DOHH2 (cell line): ENCODE data around the gene SESN1.

ENCODE experiments used
- H3F3A ChIP-seq: fragments of 200-600 bp; sonication (generic), shearing (Covaris generic); 2 replicates; pipeline ENCODE4 v1.6.0; 2016; ENCODE audit warnings: antibody characterized with exemption, mild to moderate bottlenecking; ENCODE audit not compliant: control insufficient read depth, insufficient read depth
- H3K27ac ChIP-seq: fragments of 200-600 bp; sonication (generic); 2 replicates; pipeline ENCODE4 v1.5.1; 2014; ENCODE audit warnings: low read depth, mild to moderate bottlenecking, low read length, moderate library complexity
- H3K27me3 ChIP-seq: fragments of 200-600 bp; sonication (generic); 2 replicates; pipeline ENCODE4 v1.6.1; 2014; ENCODE audit warnings: mild to moderate bottlenecking, low read length, mixed read lengths; ENCODE audit not compliant: control insufficient read depth
- H3K36me3 ChIP-seq: fragments of 200-600 bp; sonication (generic); 2 replicates; pipeline ENCODE4 v1.6.1; 2014; ENCODE audit warnings: mild to moderate bottlenecking, low read length, moderate library complexity, mixed read lengths; ENCODE audit not compliant: control insufficient read depth
- H3K4me1 ChIP-seq: fragments of 200-600 bp; sonication (generic); 2 replicates; pipeline ENCODE4 v1.6.1; 2014; ENCODE audit warnings: mild to moderate bottlenecking, low read length, mixed read lengths; ENCODE audit not compliant: control insufficient read depth
- H3K4me2 ChIP-seq: fragments of 200-600 bp; sonication (generic); 2 replicates; pipeline ENCODE4 v1.6.0; 2014; ENCODE audit warnings: mild to moderate bottlenecking, low read length, moderate library complexity
- H3K4me3 ChIP-seq: fragments of 200-600 bp; sonication (generic); 2 replicates; pipeline ENCODE4 v1.5.1; 2014; ENCODE audit warnings: mild to moderate bottlenecking, low read length, mixed read lengths
- H3K79me2 ChIP-seq: fragments of 200-600 bp; sonication (generic); 2 replicates; pipeline ENCODE4 v1.6.1; 2014; ENCODE audit warnings: mild to moderate bottlenecking, low read length, mixed read lengths; ENCODE audit not compliant: control insufficient read depth
- H3K9me2 ChIP-seq: fragments of 200-600 bp; sonication (generic); replicated peaks from 2 replicates; pipeline ENCODE4 v1.6.1; 2014; ENCODE audit warnings: mild to moderate bottlenecking, low read length, mixed read lengths; ENCODE audit not compliant: control insufficient read depth
- H3K9me3 ChIP-seq: fragments of 200-600 bp; sonication (generic); 2 replicates; pipeline ENCODE4 v1.6.1; 2014; ENCODE audit warnings: antibody characterized with exemption, low read length, mixed read lengths; ENCODE audit not compliant: control insufficient read depth, insufficient read depth
- H4K20me1 ChIP-seq: fragments of 200-600 bp; sonication (generic); 2 replicates; pipeline ENCODE4 v1.6.0; 2014; ENCODE audit warnings: low read depth, mild to moderate bottlenecking, antibody characterized with exemption, low read length, moderate library complexity; ENCODE audit not compliant: control insufficient read depth, insufficient read depth
- CTCF ChIP-seq: fragments of 200-600 bp; sonication (generic); IDR thresholded peaks from one replicate; pipeline ENCODE4 v1.5.1; 2014; ENCODE audit warnings: antibody characterized with exemption, mild to moderate bottlenecking, low read depth, low read length; ENCODE audit not compliant: poor library complexity, severe bottlenecking
- EZH2phosphoT487 ChIP-seq: fragments of 200-600 bp; sonication (generic); IDR thresholded peaks from 2 replicates; pipeline ENCODE4 v1.6.1; 2017; ENCODE audit warnings: borderline replicate concordance, mild to moderate bottlenecking, antibody characterized with exemption, low read length, moderate library complexity, mixed read lengths

SESN1 gene

DNA sequence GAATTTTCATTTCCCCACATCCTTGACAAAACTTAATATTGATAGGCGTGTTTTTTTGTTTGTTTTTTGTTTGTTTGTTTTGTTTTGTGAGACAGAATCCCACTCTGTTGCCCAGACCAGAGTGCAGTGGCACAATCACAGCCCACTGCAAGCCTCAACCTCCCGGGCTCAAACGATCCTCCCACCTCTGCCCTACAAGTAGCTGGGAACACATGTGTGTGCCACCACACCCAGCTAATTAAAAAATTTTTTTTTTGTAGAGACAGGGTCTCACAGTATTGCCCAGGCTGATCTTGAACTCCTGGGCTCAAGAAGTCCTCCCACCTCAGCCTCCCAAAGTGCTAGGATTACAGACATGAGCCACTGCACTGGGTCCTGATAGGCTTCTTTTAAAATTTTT lies 9.9 kb upstream of the SESN1 start:
- Histone ChIP-seq H3K27ac (no peak overlapping the region), H3K4me1 (peaks cover 7% of the 10 kb centered on the region), H3K79me2 (peaks cover 11% of the 10 kb centered on the region)

GRCh38 chr6:109103942-109104341 lies 9.3 kb upstream of the SESN1 start:
- H3K27ac ChIP-seq = no peak overlapping the region
- no peak for TF ChIP-seq EZH2phosphoT487
- no peak for TF ChIP-seq CTCF
- H4K20me1 ChIP-seq = no peaks in the 10 kb centered on the region
- no peaks in the 10 kb centered on the region for H3K27me3 ChIP-seq
- no peaks in the 10 kb centered on the region for H3K9me2 ChIP-seq
- peaks cover 7% of the 10 kb centered on the region for H3K4me1 ChIP-seq
- no peaks in the 10 kb centered on the region for H3F3A ChIP-seq
- H3K79me2 ChIP-seq = peaks cover 12% of the 10 kb centered on the region
- no peaks in the 10 kb centered on the region for H3K9me3 ChIP-seq
- no peaks in the 10 kb centered on the region; the same call in 1 of the 2 replicates for H3K36me3 ChIP-seq
- H3K4me3 ChIP-seq = no peak overlapping the region
- no peak overlapping the region for H3K4me2 ChIP-seq

More for the DNA sequence above, 9.9 kb upstream of the SESN1 start:
- Histone ChIP-seq H4K20me1 (no peaks in the 10 kb centered on the region), H3K9me3 (no peaks in the 10 kb centered on the region), H3K4me2 (no peak overlapping the region), H3K9me2 (no peaks in the 10 kb centered on the region), H3F3A (no peaks in the 10 kb centered on the region), H3K27me3 (no peaks in the 10 kb centered on the region), H3K36me3 (no peaks in the 10 kb centered on the region; the same call in 1 of the 2 replicates), H3K4me3 (no peak overlapping the region)
- no peak for TF ChIP-seq CTCF
- no peak for TF ChIP-seq EZH2phosphoT487

DNA sequence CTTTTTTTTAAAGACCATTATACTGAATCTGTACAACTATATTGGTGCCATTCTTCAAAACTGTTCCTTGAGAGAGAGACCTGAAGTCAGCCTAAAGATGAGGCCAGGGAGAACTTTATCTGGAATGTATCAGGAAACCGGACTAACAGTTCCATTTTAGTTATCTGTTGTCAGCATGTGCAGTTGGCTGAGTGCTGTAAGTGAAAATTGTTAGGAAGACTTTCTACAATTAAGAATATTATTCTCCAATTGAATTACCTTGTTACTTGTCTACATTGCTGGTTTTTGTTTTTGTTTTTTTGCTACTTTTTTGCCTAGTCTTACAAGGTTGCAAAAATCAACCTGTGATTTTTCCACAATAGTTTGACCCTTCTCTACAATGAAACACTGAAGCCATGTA lies 8.1 kb upstream of the SESN1 start:
- Histone ChIP-seq H3K9me2 (no peaks in the 10 kb centered on the region), H4K20me1 (no peaks in the 10 kb centered on the region), H3K4me1 (peaks cover 7% of the 10 kb centered on the region), H3F3A (no peaks in the 10 kb centered on the region), H3K4me3 (no peak overlapping the region), H3K27ac (no peak overlapping the region), H3K4me2 (no peak overlapping the region), H3K36me3 (no peaks in the 10 kb centered on the region; the same call in 1 of the 2 replicates), H3K79me2 (peaks cover 15% of the 10 kb centered on the region), H3K9me3 (no peaks in the 10 kb centered on the region), H3K27me3 (no peaks in the 10 kb centered on the region)
- TF ChIP-seq CTCF = no peak
- TF ChIP-seq EZH2phosphoT487 = no peak

GRCh38 chr6:109097661-109098060 lies 3.0 kb upstream of the SESN1 start:
- no peak overlapping the region for H3K27ac ChIP-seq
- no peaks in the 10 kb centered on the region for H3K9me2 ChIP-seq
- H3K4me3 ChIP-seq = no peak overlapping the region
- TF ChIP-seq EZH2phosphoT487 (no peak), CTCF (no peak)
- peaks cover 3% of the 10 kb centered on the region; the same call in 1 of the 2 replicates for H3K27me3 ChIP-seq
- peaks cover 7% of the 10 kb centered on the region; the same call in 1 of the 2 replicates for H3F3A ChIP-seq
- peaks cover 24% of the 10 kb centered on the region for H3K79me2 ChIP-seq
- no peak overlapping the region for H3K4me2 ChIP-seq
- peaks cover 3% of the 10 kb centered on the region for H3K36me3 ChIP-seq
- no peaks in the 10 kb centered on the region for H3K9me3 ChIP-seq
- H3K4me1 ChIP-seq = peaks cover 21% of the 10 kb centered on the region
- no peaks in the 10 kb centered on the region for H4K20me1 ChIP-seq
